Measurements from ENCODE around the gene SNRK. TPM values are rescaled to one million over a fixed set of nuclear protein-coding genes. Genes with fewer than 3 reads are reported as not detected.

Gene SNRK
- total RNA-seq, 4 donors from 2014 or later, result 30.7 to 50.4 (median 45.8) TPM

DNA sequence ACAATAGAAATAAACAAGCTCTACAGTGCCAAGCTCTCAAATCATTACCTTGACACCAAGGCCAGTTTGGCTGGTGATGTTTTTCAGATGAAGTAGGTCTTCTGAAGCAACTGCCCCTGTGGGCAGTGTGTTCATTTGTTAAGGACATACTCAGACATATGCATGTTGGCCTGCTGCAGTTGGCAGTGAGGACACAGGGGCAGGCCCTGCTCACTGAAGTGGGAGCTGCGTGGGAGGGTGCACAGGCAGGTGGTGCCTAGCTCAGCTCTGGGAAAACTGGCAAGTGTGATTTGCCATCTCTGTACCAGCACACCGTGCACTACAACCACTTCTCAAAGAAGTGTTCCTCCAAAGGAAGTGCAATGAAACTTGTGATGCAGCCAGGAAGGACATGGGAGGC lies 28.5 kb upstream of the SNRK start:
- DNase-seq (ENCODE audit: extremely low spot score), result peak; percentile 53
- Histone ChIP-seq H3K9me3 (no peaks in the 10 kb centered on the region), H3K27me3 (no peaks in the 10 kb centered on the region), H3K36me3 (no peaks in the 10 kb centered on the region), H3K4me3 (no peak overlapping the region), H3K27ac (replicated peaks in 1 of 4) (no peak overlapping the region), H3K4me1 (peaks cover 0 to 13% (median 10%) of the 10 kb centered on the region in 4 donors)
- intact Hi-C loops (cut with DNase I), result no loop called here
- TF ChIP-seq POLR2A (IDR thresholded peaks at IDR 0.05; ENCODE audit: low read depth) (no peak), EP300 (IDR thresholded peaks at IDR 0.05) (no peak), POLR2AphosphoS5 (IDR thresholded peaks at IDR 0.05) (no peak), CTCF (IDR thresholded peaks at IDR 0.05) (no peak)
- WGBS, result 83% methylated on average over 2 of the region's 2 CpGs

GRCh38 chr3:43259626-43260025 lies 26.7 kb upstream of the SNRK start:
- no peak overlapping the region for H3K4me3 ChIP-seq
- no peaks in the 10 kb centered on the region for H3K4me1 ChIP-seq
- H3K27me3 ChIP-seq, result no peaks in the 10 kb centered on the region
- peak; percentile 85 for DNase-seq (ENCODE audit: extremely low spot score)
- H3K9me3 ChIP-seq, result no peaks in the 10 kb centered on the region
- no peak for TF ChIP-seq POLR2A (IDR thresholded peaks at IDR 0.05; ENCODE audit: low read depth)
- no peak for TF ChIP-seq EP300 (IDR thresholded peaks at IDR 0.05)
- WGBS, result 100% methylated on average over 1 of the region's 2 CpGs
- no peaks in the 10 kb centered on the region for H3K36me3 ChIP-seq
- no peak overlapping the region for H3K27ac ChIP-seq (replicated peaks in 1 of 4)
- intact Hi-C loops (cut with DNase I), result no loop called here

GRCh38 chr3:43260412-43260811 lies 25.9 kb upstream of the SNRK start:
- no peaks in the 10 kb centered on the region for H3K27me3 ChIP-seq
- WGBS, result 100% methylated on average over 1 of the region's 1 CpG

GRCh38 chr3:43262194-43262593 lies 24.1 kb upstream of the SNRK start:
- no peaks in the 10 kb centered on the region for H3K9me3 ChIP-seq
- intact Hi-C loops (cut with DNase I), result no loop called here
- no peak for DNase-seq (ENCODE audit: extremely low spot score)
- no peaks in the 10 kb centered on the region for H3K36me3 ChIP-seq
- H3K27me3 ChIP-seq, result no peaks in the 10 kb centered on the region
- no peaks in the 10 kb centered on the region for H3K4me1 ChIP-seq
- no peak overlapping the region for H3K27ac ChIP-seq (replicated peaks in 1 of 4)
- WGBS, result 78% methylated on average over 4 of the region's 4 CpGs
- TF ChIP-seq CTCF (IDR thresholded peaks at IDR 0.05) (no peak), POLR2A (IDR thresholded peaks at IDR 0.05; ENCODE audit: low read depth) (no peak), POLR2AphosphoS5 (IDR thresholded peaks at IDR 0.05) (no peak), EP300 (IDR thresholded peaks at IDR 0.05) (no peak)
- H3K4me3 ChIP-seq, result no peak overlapping the region

More at GRCh38 chr3:43260412-43260811, 25.9 kb upstream of the SNRK start:
- no peaks in the 10 kb centered on the region for H3K9me3 ChIP-seq
- H3K36me3 ChIP-seq, result no peaks in the 10 kb centered on the region
- TF ChIP-seq EP300 (IDR thresholded peaks at IDR 0.05) (no peak), POLR2A (IDR thresholded peaks at IDR 0.05; ENCODE audit: low read depth) (no peak), CTCF (IDR thresholded peaks at IDR 0.05) (no peak), POLR2AphosphoS5 (IDR thresholded peaks at IDR 0.05) (no peak)
- intact Hi-C loops (cut with DNase I), result no loop called here
- no peak overlapping the region for H3K27ac ChIP-seq (replicated peaks in 1 of 4)
- H3K4me1 ChIP-seq, result no peaks in the 10 kb centered on the region
- no peak for DNase-seq (ENCODE audit: extremely low spot score)
- H3K4me3 ChIP-seq, result no peak overlapping the region

DNA sequence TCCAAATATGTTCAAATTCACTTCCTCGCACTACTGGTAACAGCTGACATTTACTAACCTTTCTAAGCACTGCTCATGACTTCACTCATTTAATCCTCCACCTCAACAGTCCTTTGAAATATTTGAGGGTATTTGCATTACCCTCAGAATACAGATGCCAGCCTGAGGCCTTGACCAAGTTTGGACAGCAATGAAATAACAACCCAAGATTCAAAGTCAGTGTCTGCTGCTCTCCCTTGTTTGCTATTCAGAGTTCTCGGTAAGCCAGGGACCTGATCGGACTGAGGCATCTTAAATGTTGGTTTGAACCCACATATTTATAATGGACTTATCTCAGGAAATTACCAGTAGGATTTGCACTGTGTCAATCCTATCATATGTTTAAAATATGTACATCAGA lies 19.9 kb upstream of the SNRK start:
- DNase-seq (ENCODE audit: extremely low spot score), result no peak
- H3K36me3 ChIP-seq, result no peaks in the 10 kb centered on the region
- no peaks in the 10 kb centered on the region for H3K27me3 ChIP-seq
- H3K4me1 ChIP-seq, result no peaks in the 10 kb centered on the region
- WGBS, result 60% methylated on average over 3 of the region's 3 CpGs
- intact Hi-C loops (cut with DNase I), result no loop called here
- no peak for TF ChIP-seq POLR2AphosphoS5 (IDR thresholded peaks at IDR 0.05)
- TF ChIP-seq EP300 (IDR thresholded peaks at IDR 0.05), result no peak
- no peak for TF ChIP-seq CTCF (IDR thresholded peaks at IDR 0.05)
- TF ChIP-seq POLR2A (IDR thresholded peaks at IDR 0.05; ENCODE audit: low read depth), result no peak
- H3K9me3 ChIP-seq, result no peaks in the 10 kb centered on the region
- H3K27ac ChIP-seq (replicated peaks in 1 of 4), result no peak overlapping the region
- H3K4me3 ChIP-seq, result no peak overlapping the region

Measured in esophagus muscularis mucosa (tissue), 4 donors.